OCI-LY3 (cell line): ENCODE data around the gene CSPG4.
"Not testable (repeated sequence)": the region's sequence is repeated elsewhere in the genome, so short reads cannot be mapped to it uniquely, and the experiment has no call there.

ENCODE experiments used
- H2AFZ ChIP-seq: fragments of 200-600, 300-600 bp; shearing (Covaris generic); 2 replicates; pipeline ENCODE4 v1.6.0; 2014; ENCODE audit warnings: antibody characterized with exemption, low read depth, low read length
- H3K27ac ChIP-seq: fragments of 200-600, 300-600 bp; sonication (generic); 2 replicates; pipeline ENCODE4 v1.5.1; 2014; ENCODE audit warnings: mild to moderate bottlenecking, low read length, moderate library complexity, mixed read lengths
- H3K27me3 ChIP-seq: fragments of 200-600, 300-600 bp; sonication (generic); 2 replicates; pipeline ENCODE4 v1.6.1; 2014; ENCODE audit warnings: low read depth, low read length, mixed read lengths
- H3K36me3 ChIP-seq: fragments of 200-600, 300-600 bp; sonication (generic); replicated peaks from 2 replicates; pipeline ENCODE3; 2014; ENCODE audit warnings: low read depth, low read length, mixed read lengths
- H3K4me1 ChIP-seq: fragments of 300-600, 200-600 bp; sonication (generic); 2 replicates; pipeline ENCODE4 v1.6.1; 2014; ENCODE audit warnings: low read length, mixed read lengths
- H3K4me2 ChIP-seq: fragments of 200-600, 300-600 bp; sonication (generic); 2 replicates; pipeline ENCODE4 v1.6.1; 2014; ENCODE audit warnings: low read length, mixed read lengths
- H3K4me3 ChIP-seq: fragments of 300-600, 200-600 bp; sonication (generic); 2 replicates; pipeline ENCODE4 v1.5.1; 2014; ENCODE audit warnings: antibody characterized with exemption, mild to moderate bottlenecking, low read length, moderate library complexity
- H3K79me2 ChIP-seq: fragments of 300-600, 200-600 bp; shearing (Covaris generic); 2 replicates; pipeline ENCODE4 v1.6.1; 2014; ENCODE audit warnings: mild to moderate bottlenecking, low read length, mixed read lengths
- H3K9ac ChIP-seq: fragments of 300-600, 200-600 bp; shearing (Covaris generic); 2 replicates; pipeline ENCODE4 v1.6.0; 2014; ENCODE audit warnings: mild to moderate bottlenecking, low read length, moderate library complexity
- H3K9me3 ChIP-seq: fragments of 200-600, 300-600 bp; shearing (Covaris generic); 2 replicates; pipeline ENCODE4 v1.6.1; 2014; ENCODE audit warnings: low read length, mixed read lengths; ENCODE audit not compliant: insufficient read depth
- H4K20me1 ChIP-seq: fragments of 200-600, 300-600 bp; sonication (generic); 2 replicates; pipeline ENCODE4 v1.6.1; 2016; ENCODE audit warnings: low read length, mixed read lengths; ENCODE audit not compliant: insufficient read depth
- EZH2phosphoT487 ChIP-seq: fragments of 200-600 bp; shearing (Covaris generic); IDR thresholded peaks from 2 replicates; pipeline ENCODE4 v1.6.1; 2018; ENCODE audit warnings: antibody characterized with exemption, mixed run types, low read depth
- TF ChIP-seq, protein P1 (sequence below): fragments of 200-600, 300-600 bp; sonication (generic); IDR thresholded peaks from 2 replicates; pipeline ENCODE4 v1.5.1; 2014; ENCODE audit warnings: antibody characterized with exemption, low read length, low read depth

The CSPG4 gene

DNA sequence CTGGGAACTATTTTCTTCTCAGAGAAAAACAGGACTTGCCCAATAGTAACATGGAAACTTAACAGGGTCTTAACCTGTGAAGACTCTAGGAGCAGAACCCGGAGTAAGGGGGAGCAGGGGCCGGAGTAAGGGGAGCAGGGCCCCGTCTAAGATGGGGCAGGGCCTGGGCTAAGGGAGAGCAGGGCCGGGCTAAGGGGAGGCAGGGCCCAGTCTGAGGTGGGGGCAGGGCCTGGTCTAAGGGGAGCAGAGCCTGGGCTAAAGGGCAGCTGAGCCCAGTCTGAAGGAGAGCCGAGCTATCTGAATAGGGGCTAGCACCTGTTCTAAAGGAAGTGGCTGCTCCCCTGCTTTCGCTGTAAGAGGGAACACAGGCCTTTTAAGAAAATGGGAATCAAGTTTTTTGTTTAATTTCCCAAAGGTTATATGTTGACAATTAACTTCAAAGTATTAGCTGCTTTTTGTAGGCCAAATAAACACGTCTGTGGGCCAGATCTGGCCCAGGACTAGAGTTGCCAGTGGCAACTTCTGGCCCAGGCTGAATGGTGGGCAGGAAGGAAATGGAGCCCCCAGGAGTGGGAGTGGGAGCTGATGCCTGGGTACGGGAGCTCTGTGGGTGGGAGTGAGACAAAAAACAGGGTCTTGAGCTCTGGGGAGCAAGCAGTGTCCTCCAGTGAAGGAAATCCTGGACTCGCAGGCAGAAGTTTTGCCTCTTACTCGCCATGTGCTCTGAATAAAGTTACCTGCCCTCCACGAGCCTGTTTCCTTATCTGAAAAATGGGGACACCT is 32.5 kb downstream of the CSPG4 start:
- Histone ChIP-seq H3K36me3 (no peaks in the 10 kb centered on the region), H3K9ac (no peak overlapping the region), H3K9me3 (no peaks in the 10 kb centered on the region), H3K4me3 (no peak overlapping the region), H3K4me1 (peaks cover 3% of the 10 kb centered on the region; the same call in 1 of the 2 replicates), H3K4me2 (no peak overlapping the region), H2AFZ (peak overlapping the region; percentile 20; the same call in 1 of the 2 replicates), H4K20me1 (no peaks in the 10 kb centered on the region), H3K27ac (no peak overlapping the region), H3K79me2 (no peaks in the 10 kb centered on the region), H3K27me3 (peaks cover 4% of the 10 kb centered on the region; the same call in 1 of the 2 replicates)
- no peak for TF ChIP-seq EZH2phosphoT487
- TF ChIP-seq, protein P1, sequence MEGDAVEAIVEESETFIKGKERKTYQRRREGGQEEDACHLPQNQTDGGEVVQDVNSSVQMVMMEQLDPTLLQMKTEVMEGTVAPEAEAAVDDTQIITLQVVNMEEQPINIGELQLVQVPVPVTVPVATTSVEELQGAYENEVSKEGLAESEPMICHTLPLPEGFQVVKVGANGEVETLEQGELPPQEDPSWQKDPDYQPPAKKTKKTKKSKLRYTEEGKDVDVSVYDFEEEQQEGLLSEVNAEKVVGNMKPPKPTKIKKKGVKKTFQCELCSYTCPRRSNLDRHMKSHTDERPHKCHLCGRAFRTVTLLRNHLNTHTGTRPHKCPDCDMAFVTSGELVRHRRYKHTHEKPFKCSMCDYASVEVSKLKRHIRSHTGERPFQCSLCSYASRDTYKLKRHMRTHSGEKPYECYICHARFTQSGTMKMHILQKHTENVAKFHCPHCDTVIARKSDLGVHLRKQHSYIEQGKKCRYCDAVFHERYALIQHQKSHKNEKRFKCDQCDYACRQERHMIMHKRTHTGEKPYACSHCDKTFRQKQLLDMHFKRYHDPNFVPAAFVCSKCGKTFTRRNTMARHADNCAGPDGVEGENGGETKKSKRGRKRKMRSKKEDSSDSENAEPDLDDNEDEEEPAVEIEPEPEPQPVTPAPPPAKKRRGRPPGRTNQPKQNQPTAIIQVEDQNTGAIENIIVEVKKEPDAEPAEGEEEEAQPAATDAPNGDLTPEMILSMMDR, result no peak

DNA sequence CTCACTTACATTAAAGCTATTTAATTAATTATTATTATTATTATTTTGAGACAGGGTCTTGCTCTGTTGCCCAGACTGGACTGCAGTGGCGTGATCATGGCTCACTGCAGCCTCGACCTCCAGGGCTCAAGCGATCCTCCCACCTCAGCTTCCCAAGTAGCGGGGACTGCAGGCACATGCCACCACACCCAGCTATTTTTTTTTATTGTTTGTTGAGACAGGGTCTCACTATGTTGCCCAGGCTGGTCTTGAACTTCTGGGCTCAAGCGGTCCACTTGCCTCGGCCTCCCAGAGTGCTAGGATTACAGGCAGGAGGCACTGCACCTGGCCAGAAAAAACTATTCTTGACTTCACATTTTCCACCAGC is 34.3 kb downstream of the CSPG4 start:
- not testable (repeated sequence) for H3K27ac ChIP-seq, H3K9ac ChIP-seq, H3K79me2 ChIP-seq, H3K9me3 ChIP-seq, H4K20me1 ChIP-seq, H3K4me2 ChIP-seq, H3K36me3 ChIP-seq, H3K4me3 ChIP-seq, H3K4me1 ChIP-seq, H3K27me3 ChIP-seq
- H2AFZ ChIP-seq, result peak overlapping the region; percentile 40; the same call in 1 of the 2 replicates

- Histone ChIP-seq H3K4me1 (no peaks in the 10 kb centered on the region), H3K9me3 (no peaks in the 10 kb centered on the region), H2AFZ (no peak overlapping the region), H3K9ac (no peak overlapping the region), H3K36me3 (no peaks in the 10 kb centered on the region), H3K27ac (no peak overlapping the region), H3K4me3 (no peak overlapping the region), H3K79me2 (no peaks in the 10 kb centered on the region), H3K27me3 (peaks cover 4% of the 10 kb centered on the region; the same call in 1 of the 2 replicates), H4K20me1 (no peaks in the 10 kb centered on the region), H3K4me2 (no peak overlapping the region)
- TF ChIP-seq, protein P1, result no peak
- no peak for TF ChIP-seq EZH2phosphoT487
These were observed 35.0 kb downstream of the CSPG4 start for GRCh38 chr15:75677465-75678323.

DNA sequence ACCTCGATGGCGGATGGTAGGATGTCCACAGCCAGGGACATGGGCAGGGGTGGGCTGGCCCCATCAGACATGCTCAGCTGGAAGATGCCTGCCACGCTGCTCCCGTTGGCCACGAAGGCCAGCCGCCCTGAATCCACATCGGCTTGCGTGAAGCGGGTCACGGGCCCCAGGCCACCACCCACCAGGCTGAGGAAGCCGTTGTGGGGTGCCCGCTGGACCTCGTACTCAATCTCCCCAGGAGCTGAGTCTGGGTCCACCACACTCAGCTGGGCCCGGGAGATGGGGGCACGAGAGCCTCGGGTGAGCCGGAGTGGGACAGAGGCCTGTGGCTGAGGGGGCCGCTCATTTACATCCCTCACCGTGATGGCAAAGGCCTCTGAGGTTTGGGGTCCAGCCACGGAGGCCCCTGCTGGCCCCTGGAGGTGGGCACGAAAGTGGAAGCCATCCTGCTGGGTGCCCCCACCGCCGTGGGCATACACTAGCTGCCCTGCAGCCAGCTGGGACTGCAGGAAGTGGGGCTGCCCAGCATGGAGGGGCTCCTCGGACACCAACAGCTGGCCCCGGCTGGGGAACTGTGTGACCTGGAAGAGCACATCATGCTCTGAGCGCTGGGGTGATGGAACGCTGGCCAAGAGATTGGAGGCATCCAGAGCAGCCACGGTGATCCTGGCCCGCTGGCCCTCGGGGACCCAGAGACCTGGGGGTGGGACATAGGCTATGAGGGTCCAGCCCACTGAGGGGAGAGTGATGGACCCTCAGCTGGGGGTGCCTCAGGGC is 35.8 kb downstream of the CSPG4 start:
- peaks cover 4% of the 10 kb centered on the region; the same call in 1 of the 2 replicates for H3K27me3 ChIP-seq
- no peaks in the 10 kb centered on the region for H3K9me3 ChIP-seq
- H3K36me3 ChIP-seq, result no peaks in the 10 kb centered on the region
- no peaks in the 10 kb centered on the region for H4K20me1 ChIP-seq
- H3K9ac ChIP-seq, result no peak overlapping the region
- H2AFZ ChIP-seq, result no peak overlapping the region
- no peaks in the 10 kb centered on the region for H3K79me2 ChIP-seq
- no peak overlapping the region for H3K4me2 ChIP-seq
- no peak overlapping the region for H3K4me3 ChIP-seq
- no peak overlapping the region for H3K27ac ChIP-seq
- no peaks in the 10 kb centered on the region for H3K4me1 ChIP-seq
- TF ChIP-seq, protein P1, result no peak
- TF ChIP-seq EZH2phosphoT487, result no peak
